H1 (cell line): ENCODE data around the gene ZNF366. TPM values are rescaled to one million over a fixed set of nuclear protein-coding genes. Genes with fewer than 3 reads are reported as not detected.

Source experiments
- CBX5 ChIP-seq: fragments of 300-800, 300-1000 bp; sonication (generic); IDR thresholded peaks from 2 replicates; pipeline ENCODE4 v1.7.1; 2016; ENCODE audit warnings: antibody characterized with exemption, low read length, low read depth
- POLR2A ChIP-seq, 2 experiments: IDR thresholded peaks; 1 replicate in 1 of 2; 2 replicates in 1 of 2; pipeline ENCODE4 v1.6.1; 2011; ENCODE audit warnings: low read depth in 2 of 2, low read length in 2 of 2, mild to moderate bottlenecking in 2 of 2; ENCODE audit errors: control extremely low read depth in 1 of 2
- POU5F1 ChIP-seq: IDR thresholded peaks from 2 replicates; pipeline ENCODE4 v1.6.1; 2011; ENCODE audit warnings: low read depth, mild to moderate bottlenecking, low read length, moderate library complexity
- polyA plus RNA-seq, 7 experiments: library from polyadenylated mRNA; depleted of rRNA in 3 of 7; stranded (reverse) in 5 of 7; unstranded in 2 of 7; fragments of >200 nt in 5 of 7; fragments of 200-250 nt in 2 of 7; gene quantifications; 1 replicate in 5 of 7; 2 replicates in 1 of 7; 4 replicates in 1 of 7; pipeline versions ENCODE4 v1.2.1 to v1.2.3, GENCODE V29; 2011 to 2013; ENCODE audit warnings: missing spikeins in 2 of 7, mixed read lengths in 2 of 7
- total RNA-seq: library from RNA; stranded (reverse); fragmentation: NEBNext Ultra II Directional; extraction: Animal tissue kit (Norgen Biotek cat#: 25700); gene quantifications from 2 replicates; pipeline ENCODE4 v1.2.1, GENCODE V29; 2021
- TF ChIP-seq, protein P1 (sequence below): fragments of 300-600 bp; sonication (generic); IDR thresholded peaks from 2 replicates; pipeline ENCODE4 v1.7.1; 2012; ENCODE audit warnings: low read length, moderate library complexity, mild to moderate bottlenecking, inconsistent platforms; ENCODE audit not compliant: insufficient replicate concordance

Gene ZNF366
- total and polyA plus RNA-seq, 2 of the 8 experiments (the other 6 are each of a cell fraction or from before 2014, with no cell fraction given) = not detected

DNA sequence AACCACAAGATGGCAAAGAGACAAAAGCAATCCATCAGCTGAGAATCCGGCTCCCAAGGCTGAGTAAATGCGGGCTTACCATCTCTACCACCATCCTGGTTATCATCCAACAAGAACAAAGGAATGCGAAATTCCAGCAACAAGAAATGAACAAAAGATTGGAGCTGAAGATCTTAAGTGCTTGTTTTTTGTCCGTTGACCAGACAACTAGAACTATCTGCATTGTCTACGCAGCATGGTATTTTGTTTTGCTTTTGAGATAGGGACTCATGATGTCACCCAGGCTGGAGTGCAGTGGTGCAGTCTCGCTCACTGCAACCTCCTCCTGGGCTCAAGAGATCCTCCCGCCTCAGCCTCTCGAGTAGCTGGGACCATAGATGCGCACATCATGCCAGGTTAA is 88.9 kb downstream of the ZNF366 start (continued):
- TF ChIP-seq, protein P1, sequence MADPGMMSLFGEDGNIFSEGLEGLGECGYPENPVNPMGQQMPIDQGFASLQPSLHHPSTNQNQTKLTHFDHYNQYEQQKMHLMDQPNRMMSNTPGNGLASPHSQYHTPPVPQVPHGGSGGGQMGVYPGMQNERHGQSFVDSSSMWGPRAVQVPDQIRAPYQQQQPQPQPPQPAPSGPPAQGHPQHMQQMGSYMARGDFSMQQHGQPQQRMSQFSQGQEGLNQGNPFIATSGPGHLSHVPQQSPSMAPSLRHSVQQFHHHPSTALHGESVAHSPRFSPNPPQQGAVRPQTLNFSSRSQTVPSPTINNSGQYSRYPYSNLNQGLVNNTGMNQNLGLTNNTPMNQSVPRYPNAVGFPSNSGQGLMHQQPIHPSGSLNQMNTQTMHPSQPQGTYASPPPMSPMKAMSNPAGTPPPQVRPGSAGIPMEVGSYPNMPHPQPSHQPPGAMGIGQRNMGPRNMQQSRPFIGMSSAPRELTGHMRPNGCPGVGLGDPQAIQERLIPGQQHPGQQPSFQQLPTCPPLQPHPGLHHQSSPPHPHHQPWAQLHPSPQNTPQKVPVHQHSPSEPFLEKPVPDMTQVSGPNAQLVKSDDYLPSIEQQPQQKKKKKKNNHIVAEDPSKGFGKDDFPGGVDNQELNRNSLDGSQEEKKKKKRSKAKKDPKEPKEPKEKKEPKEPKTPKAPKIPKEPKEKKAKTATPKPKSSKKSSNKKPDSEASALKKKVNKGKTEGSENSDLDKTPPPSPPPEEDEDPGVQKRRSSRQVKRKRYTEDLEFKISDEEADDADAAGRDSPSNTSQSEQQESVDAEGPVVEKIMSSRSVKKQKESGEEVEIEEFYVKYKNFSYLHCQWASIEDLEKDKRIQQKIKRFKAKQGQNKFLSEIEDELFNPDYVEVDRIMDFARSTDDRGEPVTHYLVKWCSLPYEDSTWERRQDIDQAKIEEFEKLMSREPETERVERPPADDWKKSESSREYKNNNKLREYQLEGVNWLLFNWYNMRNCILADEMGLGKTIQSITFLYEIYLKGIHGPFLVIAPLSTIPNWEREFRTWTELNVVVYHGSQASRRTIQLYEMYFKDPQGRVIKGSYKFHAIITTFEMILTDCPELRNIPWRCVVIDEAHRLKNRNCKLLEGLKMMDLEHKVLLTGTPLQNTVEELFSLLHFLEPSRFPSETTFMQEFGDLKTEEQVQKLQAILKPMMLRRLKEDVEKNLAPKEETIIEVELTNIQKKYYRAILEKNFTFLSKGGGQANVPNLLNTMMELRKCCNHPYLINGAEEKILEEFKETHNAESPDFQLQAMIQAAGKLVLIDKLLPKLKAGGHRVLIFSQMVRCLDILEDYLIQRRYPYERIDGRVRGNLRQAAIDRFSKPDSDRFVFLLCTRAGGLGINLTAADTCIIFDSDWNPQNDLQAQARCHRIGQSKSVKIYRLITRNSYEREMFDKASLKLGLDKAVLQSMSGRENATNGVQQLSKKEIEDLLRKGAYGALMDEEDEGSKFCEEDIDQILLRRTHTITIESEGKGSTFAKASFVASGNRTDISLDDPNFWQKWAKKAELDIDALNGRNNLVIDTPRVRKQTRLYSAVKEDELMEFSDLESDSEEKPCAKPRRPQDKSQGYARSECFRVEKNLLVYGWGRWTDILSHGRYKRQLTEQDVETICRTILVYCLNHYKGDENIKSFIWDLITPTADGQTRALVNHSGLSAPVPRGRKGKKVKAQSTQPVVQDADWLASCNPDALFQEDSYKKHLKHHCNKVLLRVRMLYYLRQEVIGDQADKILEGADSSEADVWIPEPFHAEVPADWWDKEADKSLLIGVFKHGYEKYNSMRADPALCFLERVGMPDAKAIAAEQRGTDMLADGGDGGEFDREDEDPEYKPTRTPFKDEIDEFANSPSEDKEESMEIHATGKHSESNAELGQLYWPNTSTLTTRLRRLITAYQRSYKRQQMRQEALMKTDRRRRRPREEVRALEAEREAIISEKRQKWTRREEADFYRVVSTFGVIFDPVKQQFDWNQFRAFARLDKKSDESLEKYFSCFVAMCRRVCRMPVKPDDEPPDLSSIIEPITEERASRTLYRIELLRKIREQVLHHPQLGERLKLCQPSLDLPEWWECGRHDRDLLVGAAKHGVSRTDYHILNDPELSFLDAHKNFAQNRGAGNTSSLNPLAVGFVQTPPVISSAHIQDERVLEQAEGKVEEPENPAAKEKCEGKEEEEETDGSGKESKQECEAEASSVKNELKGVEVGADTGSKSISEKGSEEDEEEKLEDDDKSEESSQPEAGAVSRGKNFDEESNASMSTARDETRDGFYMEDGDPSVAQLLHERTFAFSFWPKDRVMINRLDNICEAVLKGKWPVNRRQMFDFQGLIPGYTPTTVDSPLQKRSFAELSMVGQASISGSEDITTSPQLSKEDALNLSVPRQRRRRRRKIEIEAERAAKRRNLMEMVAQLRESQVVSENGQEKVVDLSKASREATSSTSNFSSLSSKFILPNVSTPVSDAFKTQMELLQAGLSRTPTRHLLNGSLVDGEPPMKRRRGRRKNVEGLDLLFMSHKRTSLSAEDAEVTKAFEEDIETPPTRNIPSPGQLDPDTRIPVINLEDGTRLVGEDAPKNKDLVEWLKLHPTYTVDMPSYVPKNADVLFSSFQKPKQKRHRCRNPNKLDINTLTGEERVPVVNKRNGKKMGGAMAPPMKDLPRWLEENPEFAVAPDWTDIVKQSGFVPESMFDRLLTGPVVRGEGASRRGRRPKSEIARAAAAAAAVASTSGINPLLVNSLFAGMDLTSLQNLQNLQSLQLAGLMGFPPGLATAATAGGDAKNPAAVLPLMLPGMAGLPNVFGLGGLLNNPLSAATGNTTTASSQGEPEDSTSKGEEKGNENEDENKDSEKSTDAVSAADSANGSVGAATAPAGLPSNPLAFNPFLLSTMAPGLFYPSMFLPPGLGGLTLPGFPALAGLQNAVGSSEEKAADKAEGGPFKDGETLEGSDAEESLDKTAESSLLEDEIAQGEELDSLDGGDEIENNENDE = no peak
- no peak for TF ChIP-seq CBX5
- TF ChIP-seq POLR2A (IDR thresholded peaks at IDR 0.05; ENCODE audit: control extremely low read depth in 1 of 2, low read depth in 2 of 2, low read length in 2 of 2) = no peak
- TF ChIP-seq POU5F1 = no peak
